ENCODE measurements around the gene GABBR2.
"Not testable (repeated sequence)": the region's sequence is repeated elsewhere in the genome, so short reads cannot be mapped to it uniquely, and the experiment has no call there.

Gene GABBR2

GRCh38 chr9:98591696-98592095, 117.0 kb downstream of the GABBR2 start:
- DNase-seq, result no peak

GRCh38 chr9:98590101-98590500, 118.6 kb downstream of the GABBR2 start:
- no peak for DNase-seq

- no peak for DNase-seq
Measured at GRCh38 chr9:98589102-98589501, 119.6 kb downstream of the GABBR2 start.

- DNase-seq, result not testable (repeated sequence)
Measured at GRCh38 chr9:98584853-98585438, 123.8 kb downstream of the GABBR2 start.

- DNase-seq, result no peak
Measured at GRCh38 chr9:98584059-98584458, 124.7 kb downstream of the GABBR2 start.

- no peak for DNase-seq
Measured at GRCh38 chr9:98583417-98583816, 125.3 kb downstream of the GABBR2 start.

GRCh38 chr9:98580956-98581355, 127.8 kb downstream of the GABBR2 start:
- no peak for DNase-seq

- DNase-seq, result no peak
Measured at GRCh38 chr9:98579700-98580099, 129.0 kb downstream of the GABBR2 start.

- no peak for DNase-seq
Measured at GRCh38 chr9:98577446-98577845, 131.3 kb downstream of the GABBR2 start.

GRCh38 chr9:98576859-98577258, 131.9 kb downstream of the GABBR2 start:
- no peak for DNase-seq

- DNase-seq, result no peak
Measured at GRCh38 chr9:98576354-98576753, 132.4 kb downstream of the GABBR2 start.

GRCh38 chr9:98575379-98576346, 133.1 kb downstream of the GABBR2 start:
- DNase-seq, result no peak

- DNase-seq, result no peak
Measured at GRCh38 chr9:98573749-98574278, 134.9 kb downstream of the GABBR2 start.

- no peak for DNase-seq
Measured at GRCh38 chr9:98572796-98573195, 135.9 kb downstream of the GABBR2 start.

- no peak for DNase-seq
Measured at GRCh38 chr9:98572054-98572627, 136.6 kb downstream of the GABBR2 start.

- no peak for DNase-seq
Measured at GRCh38 chr9:98571643-98572042, 137.1 kb downstream of the GABBR2 start.

GRCh38 chr9:98570663-98571440, 137.9 kb downstream of the GABBR2 start:
- DNase-seq, result no peak

- DNase-seq, result no peak
Measured at GRCh38 chr9:98570055-98570454, 138.7 kb downstream of the GABBR2 start.

GRCh38 chr9:98569491-98569890, 139.2 kb downstream of the GABBR2 start:
- no peak for DNase-seq

- no peak for DNase-seq
Measured at GRCh38 chr9:98568909-98569469, 139.7 kb downstream of the GABBR2 start.

GRCh38 chr9:98568234-98568908, 140.4 kb downstream of the GABBR2 start:
- DNase-seq, result no peak
